Measurements from ENCODE around the gene PER1.

Gene PER1

DNA sequence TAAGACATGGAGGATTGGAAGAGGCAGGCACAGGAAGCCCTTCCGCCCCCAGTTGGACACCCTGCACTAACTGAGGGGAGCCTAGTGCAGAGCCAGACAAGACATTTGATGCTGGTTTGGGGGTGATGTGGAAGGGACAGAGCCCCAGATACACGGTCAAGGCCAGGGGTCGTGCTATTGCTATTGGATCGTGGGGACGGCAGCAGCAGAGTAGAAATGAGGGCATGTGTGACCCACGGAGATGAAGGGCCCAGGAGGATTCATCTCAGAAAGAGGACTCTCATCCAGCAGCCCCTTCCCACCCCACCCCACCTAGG lies 12.6 kb upstream of the PER1 start:
- no peak for DNase-seq

DNA sequence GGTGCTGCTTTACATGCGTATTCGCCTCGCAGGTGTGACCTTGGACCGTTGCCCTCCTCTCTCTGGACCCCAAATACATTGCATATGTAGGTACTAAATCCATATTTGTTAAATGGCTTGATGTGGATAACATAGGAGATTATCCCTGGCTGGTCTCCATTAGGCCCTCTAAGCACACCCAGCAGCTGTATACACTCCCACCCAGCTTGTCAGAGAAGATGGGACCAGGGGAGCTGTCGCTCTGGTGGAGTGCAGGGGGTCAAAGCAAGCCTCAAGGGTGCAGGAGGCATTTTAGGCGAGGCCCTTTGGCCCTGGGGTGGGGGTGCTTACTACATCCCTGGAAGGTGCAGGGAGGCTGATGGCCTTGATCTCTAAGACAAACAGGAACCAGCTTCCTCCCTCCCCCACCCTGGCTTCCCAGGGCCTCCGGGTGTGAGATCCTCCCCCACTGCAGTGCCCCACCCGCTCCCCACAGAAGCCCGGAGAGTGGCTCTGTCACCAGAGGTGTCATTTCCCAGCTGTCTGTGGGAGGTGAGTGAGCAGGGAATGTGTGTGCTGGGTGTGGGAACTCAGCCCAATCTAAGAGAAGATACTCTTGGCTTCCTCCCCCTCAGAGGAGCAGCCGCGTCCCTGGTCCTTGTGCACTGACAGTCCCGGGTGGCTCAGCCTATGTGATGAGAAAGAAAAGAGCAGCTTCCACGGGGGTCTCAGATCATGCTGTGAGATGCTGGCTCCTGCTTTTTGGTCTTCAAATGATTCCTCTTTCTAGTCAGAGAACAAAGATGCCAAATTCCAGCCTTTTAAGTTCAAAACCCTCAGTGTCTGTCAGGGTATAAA lies 12.0 kb upstream of the PER1 start:
- no peak for DNase-seq

DNA sequence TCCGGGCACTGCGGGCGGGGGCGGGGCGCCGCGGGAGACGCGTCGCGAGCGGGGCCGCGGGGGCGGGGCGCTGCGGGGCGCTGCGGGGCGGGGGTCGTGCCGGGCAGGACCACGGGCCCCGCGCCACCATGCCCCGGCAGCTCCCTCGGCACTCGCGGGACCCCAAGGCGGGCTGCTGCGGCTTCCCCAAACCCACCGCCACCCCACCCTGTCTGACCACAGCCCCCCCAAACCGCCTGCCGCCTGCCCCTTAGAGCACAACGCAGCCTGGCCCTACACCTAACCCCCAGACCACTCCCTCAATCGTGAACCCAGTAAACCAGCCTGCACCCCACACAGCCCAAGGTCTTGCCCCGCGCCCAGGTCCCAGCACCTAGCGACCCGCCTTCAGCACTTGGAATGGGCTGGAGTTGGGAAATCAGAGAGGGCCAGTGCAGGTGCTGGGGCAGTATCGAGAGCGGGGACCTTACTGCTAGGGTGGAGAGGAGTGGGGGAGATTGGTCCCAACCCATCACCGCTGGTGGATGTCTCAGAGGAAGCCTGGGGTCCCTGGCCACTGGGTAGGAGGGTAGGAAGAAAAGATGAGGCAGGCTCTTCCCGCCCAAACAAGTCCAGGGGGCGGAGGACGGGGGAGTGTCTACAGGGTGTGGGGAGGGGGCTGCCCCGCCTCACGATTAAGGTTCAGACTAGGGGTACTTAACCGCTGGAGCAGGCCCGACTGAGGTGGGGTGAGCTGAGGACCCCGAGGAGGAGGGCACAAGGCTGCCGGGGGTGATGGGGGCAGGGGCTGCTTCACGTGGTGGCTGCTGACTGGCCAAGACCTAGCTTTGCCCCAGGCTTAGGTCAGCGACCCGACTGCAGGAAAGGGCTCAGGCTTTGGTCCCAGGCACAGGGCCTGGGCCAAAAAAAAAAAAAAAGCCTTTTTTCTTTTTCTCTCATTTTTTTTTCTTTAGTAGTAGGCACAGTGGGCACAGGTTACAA lies 11.1 kb upstream of the PER1 start:
- no peak for DNase-seq

DNA sequence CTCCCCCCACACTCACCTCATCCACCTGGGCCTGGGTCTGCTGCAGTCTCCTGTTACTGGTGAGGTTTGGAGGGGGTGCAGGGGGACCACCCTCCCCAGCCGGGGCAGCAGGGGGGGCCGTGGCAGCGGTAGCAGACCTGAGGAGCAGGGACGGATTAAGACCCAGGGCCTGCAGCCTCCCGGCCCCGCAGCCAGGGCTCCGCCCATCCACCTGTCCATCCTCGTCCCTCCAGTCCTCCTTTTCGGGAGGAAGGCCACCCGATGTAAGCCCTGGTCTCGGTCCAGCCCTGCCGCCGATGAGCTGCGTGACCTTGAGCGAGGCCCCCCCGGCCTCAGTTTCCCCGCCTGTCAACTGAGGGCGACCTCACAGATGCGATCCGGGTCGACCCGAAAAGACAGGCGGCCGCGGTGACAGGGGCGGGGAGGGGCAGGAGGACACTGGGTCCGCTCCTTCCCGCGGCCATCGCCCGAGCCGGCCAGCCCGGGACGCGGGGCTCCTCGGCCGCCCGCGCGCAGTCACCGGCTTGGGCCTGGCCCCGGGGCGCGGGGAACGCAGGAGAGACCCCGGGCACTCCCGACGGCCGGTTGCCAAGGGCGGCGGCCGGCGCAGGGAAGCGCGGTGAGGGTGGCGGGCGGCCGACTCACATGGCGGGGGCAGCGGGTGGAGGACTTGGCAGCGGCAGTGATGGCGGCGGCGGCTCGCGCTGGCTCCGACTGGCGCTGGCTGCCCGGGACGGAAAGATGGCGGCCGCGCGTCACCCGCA lies 10.2 kb upstream of the PER1 start, which contains the start of gene VAMP2:
VAMP2 (minus strand) TSS at position 716 of the 764 bp plus-strand sequence; CDS start at position 647, 69 bp downstream.
- peak; percentile 50 for DNase-seq

- DNase-seq: no peak
Observed at GRCh38 chr17:8161289-8162232, 9.4 kb upstream of the PER1 start.

DNA sequence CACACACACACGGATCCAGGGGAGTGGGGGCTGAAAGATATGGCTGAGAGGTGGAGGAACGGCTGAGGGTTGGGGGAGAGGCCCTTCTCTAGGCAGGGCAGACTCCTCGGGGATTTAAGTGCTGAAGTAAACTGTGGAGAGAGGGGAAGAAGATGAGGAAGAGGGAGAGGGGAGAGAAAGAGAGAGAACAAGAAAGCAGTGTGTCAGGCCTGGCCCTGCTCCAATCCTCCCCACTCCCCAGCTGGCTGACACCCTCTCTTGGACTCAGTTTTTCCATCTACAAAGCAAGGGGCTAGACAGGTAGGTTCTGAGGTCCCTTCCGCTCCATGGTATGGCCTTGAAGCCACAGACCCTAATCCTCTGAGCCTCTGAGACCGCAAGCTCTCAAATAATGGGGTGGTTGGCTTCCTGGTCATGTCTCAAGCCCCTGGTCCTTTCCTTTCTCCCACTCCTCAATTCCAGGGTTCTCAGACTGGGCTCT lies 8.6 kb upstream of the PER1 start:
- no peak for DNase-seq

- DNase-seq: no peak
Observed at GRCh38 chr17:8160224-8160577, 8.0 kb upstream of the PER1 start.

DNA sequence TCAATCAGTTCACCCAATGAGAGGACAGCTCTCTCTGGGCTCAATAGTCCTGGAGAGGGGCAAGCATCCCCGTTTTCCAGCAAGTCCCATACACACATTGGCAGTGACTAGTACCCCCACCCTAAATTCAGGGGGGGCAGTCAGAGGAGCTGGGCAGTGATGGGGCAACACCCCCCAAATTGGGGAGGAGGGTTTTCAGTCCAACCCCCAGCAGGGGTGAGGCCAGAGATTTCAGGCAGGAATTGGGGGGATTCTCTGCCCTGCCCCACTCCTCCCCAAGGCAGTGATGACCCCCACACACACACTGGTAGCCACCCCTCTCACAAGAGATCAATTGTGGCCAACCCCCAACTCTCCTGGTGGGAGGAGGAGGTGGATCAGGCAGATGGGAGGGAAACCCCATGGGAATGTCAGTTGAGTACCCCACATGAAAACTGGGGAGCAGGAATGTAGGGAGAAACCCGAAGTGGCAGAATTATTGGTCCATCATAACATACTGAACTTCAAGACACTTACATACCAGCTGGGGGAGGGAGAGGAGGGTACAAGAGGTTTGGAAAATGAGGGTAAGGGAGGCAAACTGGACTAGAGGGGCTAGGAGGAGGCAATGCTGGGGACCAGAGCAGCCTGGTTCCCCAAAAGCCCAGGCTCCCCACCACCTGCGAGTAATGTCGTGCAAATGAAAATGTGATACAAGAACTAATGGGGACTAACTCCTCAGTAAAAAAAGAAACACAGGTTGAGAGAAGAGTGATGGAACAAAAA lies 7.4 kb upstream of the PER1 start:
- DNase-seq: no peak

DNA sequence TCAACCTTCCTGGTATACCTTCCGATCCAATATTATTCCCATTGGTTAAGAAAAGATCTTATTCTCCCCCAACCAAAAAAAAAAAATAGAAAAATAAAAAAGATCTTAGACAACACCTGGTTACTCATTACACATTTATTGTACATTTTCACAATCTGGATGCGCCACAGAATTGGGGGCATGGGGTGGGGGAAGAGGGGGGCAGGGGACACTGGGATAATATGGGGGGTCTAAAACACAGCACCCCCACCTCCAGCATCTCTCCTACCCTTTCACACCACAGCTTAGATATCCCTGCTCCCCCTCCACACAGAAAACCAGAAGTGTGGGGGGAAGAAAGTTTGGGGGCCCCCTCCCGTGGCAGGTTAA lies 6.8 kb upstream of the PER1 start:
- no peak for DNase-seq

GRCh38 chr17:8158267-8159031 lies 6.2 kb upstream of the PER1 start:
- peak; percentile 69 for DNase-seq

DNA sequence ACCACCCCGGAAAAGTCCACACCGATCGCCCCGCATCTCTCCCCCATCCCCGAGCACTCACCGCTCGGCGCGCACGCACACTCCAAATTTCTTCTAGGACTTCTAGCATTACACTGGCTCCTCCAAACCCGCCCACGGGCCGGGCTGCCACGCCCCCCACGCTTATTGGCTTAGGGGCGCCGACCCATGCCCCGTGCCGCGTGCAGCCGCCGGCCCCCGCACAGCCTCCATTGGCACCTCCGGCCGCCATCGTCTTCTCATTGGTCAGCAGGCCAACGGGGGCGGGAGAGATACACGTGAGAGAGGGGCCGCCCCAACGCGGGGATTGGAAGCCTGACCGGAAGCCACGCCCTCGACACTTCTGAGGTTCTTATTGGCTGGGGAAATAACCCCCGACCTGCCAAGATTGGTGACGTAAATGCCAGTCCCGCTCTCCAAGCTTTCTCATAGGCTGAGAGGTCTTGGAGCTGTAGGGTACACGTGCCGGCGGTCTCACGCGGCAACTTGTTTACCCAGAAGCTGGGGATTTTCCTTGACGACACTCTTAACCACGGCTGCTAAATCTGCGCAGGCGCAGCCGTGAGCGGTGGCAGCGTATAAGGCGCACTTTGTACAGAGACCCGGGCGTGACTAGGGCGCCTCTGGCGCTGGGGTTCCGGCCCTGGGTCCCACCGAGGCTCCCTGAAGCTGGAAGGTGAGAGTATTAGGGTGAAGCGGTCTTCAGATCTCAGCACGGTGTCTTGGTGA lies 4.2 kb upstream of the PER1 start:
- peak; percentile 99 for DNase-seq

- no peak for DNase-seq
Observed at GRCh38 chr17:8155996-8156245, 3.7 kb upstream of the PER1 start.

- no peak for DNase-seq
Observed at GRCh38 chr17:8155231-8155995, 3.2 kb upstream of the PER1 start.

DNA sequence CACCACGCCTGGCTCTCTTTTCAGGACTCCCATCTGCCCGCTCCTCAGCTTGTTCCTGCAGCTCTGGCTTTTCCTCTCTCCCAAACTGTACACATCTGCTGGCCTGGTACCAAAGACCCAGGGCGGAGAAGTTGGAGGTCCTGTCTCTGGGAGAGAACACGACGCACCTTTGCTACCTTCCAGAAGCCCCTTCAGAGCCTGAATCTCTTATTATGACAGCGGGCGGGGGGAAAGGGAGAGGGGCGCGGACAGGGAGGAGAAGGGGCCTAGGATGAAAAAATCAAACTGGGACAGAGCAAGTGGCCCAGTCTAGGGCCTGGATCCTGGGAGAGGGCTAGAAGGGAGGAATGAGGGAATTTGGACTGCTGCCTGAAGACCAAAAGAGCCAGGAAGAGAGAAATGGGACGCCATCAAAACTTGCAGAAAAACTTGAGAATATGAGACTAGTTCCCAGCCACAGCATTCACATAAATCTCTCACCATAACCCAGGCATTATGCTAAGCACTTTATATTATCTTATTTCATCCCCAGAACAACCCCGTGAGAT lies 2.5 kb upstream of the PER1 start:
- no peak for DNase-seq

GRCh38 chr17:8153957-8154607 lies 1.9 kb upstream of the PER1 start:
- DNase-seq: peak; percentile 96

DNA sequence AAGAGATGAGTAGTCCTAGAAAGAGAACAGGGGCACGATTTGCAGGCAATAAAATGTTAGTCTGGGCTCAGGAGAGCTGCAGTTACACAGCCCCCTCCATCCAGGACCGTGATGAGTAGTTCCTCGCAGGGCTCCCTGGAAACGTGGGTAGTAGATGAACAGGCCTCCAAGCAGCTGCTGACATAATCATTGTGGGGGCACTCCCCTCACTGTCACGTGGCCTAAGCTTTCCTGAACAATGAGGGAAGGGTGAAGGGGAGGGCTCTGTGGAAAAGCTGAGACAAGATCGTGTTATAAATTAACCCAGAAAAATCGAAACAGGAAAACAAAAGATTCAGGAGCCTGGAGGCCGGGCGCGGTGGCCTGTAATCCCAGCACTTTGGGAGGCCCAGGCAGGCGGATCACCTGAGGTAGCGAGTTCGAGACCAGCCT lies 1.3 kb upstream of the PER1 start:
- DNase-seq: peak; percentile 98

DNA sequence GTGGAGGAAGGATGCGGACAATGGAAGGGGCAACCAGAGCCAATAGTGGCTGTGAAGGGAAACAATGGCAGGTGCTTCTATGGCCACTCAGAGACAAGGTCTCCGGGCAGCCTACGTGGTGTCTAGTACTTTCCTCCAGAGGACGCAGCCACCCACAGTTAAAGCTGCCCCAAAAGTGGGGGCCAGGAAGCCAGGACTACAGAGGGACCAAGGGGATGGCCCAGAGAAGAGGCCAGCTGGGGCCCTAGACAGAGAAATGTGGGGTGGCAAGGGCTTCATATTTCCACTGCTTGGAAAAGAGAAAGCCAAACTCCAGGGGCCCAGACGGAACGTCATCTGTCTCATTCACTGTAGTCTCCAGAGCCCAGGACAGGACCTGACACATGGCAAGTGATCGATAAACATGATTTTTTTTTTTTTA lies 837 bp upstream of the PER1 start:
- no peak for DNase-seq

DNA sequence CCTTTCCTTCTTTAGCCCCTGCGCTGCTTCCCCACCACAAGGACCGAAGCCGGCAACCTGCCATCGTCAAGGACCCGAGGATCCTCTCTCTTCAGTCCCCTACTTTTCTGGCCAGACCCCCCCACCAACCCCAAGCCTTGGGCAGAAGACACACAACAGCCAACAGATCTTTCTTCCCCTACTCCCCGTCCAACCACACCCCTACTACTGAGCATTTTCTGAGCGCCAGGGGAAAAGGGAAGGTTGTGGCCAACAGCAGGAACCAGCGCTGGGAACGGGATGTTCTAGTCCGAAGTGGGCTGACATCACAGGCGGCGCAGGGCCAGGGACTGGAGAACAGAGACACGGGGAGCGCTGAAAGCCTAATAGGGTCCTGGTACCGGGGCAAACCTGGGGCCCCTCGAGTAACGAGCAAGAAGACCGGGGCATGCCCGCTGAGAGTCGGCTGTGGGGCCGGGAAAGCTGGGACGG lies 528 bp downstream of the PER1 start:
- peak; percentile 44 for DNase-seq
